ENCODE results near the gene MTMR2.

The MTMR2 gene

GRCh38 chr11:95931916-95932315 lies 8.0 kb upstream of the MTMR2 start:
- no peak for TF ChIP-seq NFRKB (IDR thresholded peaks at IDR 0.05)
- TF ChIP-seq FOXM1 (IDR thresholded peaks at IDR 0.05; ENCODE audit: borderline replicate concordance) = no peak
- TF ChIP-seq L3MBTL2 (conservative IDR thresholded peaks at IDR 0.05) = no peak
- TF ChIP-seq ELF4 (IDR thresholded peaks at IDR 0.05) = no peak
- no peak for TF ChIP-seq ARNT (IDR thresholded peaks at IDR 0.05)
- TF ChIP-seq FOXK2 (IDR thresholded peaks at IDR 0.05) = no peak
- no peak for TF ChIP-seq HDGF (IDR thresholded peaks at IDR 0.05; ENCODE audit: borderline replicate concordance)
- no peak for TF ChIP-seq BHLHE40 (IDR thresholded peaks at IDR 0.05; ENCODE audit: borderline replicate concordance)
- CTCF ChIA-PET = no interaction called here
- no peak for DNase-seq (ENCODE audit: extremely low spot score)
- POLR2A ChIA-PET = no interaction called here

GRCh38 chr11:95930948-95931347 lies 7.0 kb upstream of the MTMR2 start:
- no peak for DNase-seq (ENCODE audit: extremely low spot score)
- CTCF ChIA-PET = no interaction called here
- POLR2A ChIA-PET = no interaction called here
- no peak for TF ChIP-seq FOXA1 (IDR thresholded peaks at IDR 0.05)
- no peak for TF ChIP-seq FOXK2 (IDR thresholded peaks at IDR 0.05)
- no peak for TF ChIP-seq PKNOX1 (IDR thresholded peaks at IDR 0.05)
- TF ChIP-seq CTBP1 (IDR thresholded peaks at IDR 0.05; ENCODE audit: borderline replicate concordance) = no peak
- TF ChIP-seq BHLHE40 (IDR thresholded peaks at IDR 0.05; ENCODE audit: borderline replicate concordance) = no peak
- TF ChIP-seq ARNT (IDR thresholded peaks at IDR 0.05) = no peak
- TF ChIP-seq ZNF384 (IDR thresholded peaks at IDR 0.05) = no peak
- TF ChIP-seq ELF4 (IDR thresholded peaks at IDR 0.05) = no peak
- no peak for TF ChIP-seq L3MBTL2 (conservative IDR thresholded peaks at IDR 0.05)
- TF ChIP-seq SP1 (IDR thresholded peaks at IDR 0.05) = no peak
- TF ChIP-seq LEF1 (IDR thresholded peaks at IDR 0.05; ENCODE audit: borderline replicate concordance) = no peak
- no peak for TF ChIP-seq TARDBP (IDR thresholded peaks at IDR 0.05)

GRCh38 chr11:95926726-95927125 lies 2.8 kb upstream of the MTMR2 start:
- ChIA-PET POLR2A (no interaction called here), CTCF (no interaction called here)
- no peak for DNase-seq (ENCODE audit: extremely low spot score)
- TF ChIP-seq ZNF384 (IDR thresholded peaks at IDR 0.05) (no peak), HDGF (IDR thresholded peaks at IDR 0.05; ENCODE audit: borderline replicate concordance) (no peak), CTBP1 (IDR thresholded peaks at IDR 0.05; ENCODE audit: borderline replicate concordance) (no peak), FOXK2 (IDR thresholded peaks at IDR 0.05) (no peak), TARDBP (IDR thresholded peaks at IDR 0.05) (no peak), FOXA1 (IDR thresholded peaks at IDR 0.05) (no peak), SUZ12 (IDR thresholded peaks at IDR 0.05) (no peak), NFRKB (IDR thresholded peaks at IDR 0.05) (no peak), PKNOX1 (IDR thresholded peaks at IDR 0.05) (no peak), FOXM1 (IDR thresholded peaks at IDR 0.05; ENCODE audit: borderline replicate concordance) (no peak), L3MBTL2 (conservative IDR thresholded peaks at IDR 0.05) (no peak), SP1 (IDR thresholded peaks at IDR 0.05) (no peak), ARNT (IDR thresholded peaks at IDR 0.05) (no peak)

- POLR2A ChIA-PET = interaction anchor here (0.7 to 2.0 kb wide), 3 partner anchors 17 to 152 kb away, joined by 3 to 7 read pairs (median 3); no protein-coding TSS in a partner anchor
- TF ChIP-seq FOXM1 (IDR thresholded peaks at IDR 0.05; ENCODE audit: borderline replicate concordance) = no peak
- no peak for TF ChIP-seq HDGF (IDR thresholded peaks at IDR 0.05; ENCODE audit: borderline replicate concordance)
- TF ChIP-seq SP1 (IDR thresholded peaks at IDR 0.05) = no peak
- no peak for TF ChIP-seq FOXA1 (IDR thresholded peaks at IDR 0.05)
- TF ChIP-seq PKNOX1 (IDR thresholded peaks at IDR 0.05) = no peak
- TF ChIP-seq TARDBP (IDR thresholded peaks at IDR 0.05) = no peak
- TF ChIP-seq LEF1 (IDR thresholded peaks at IDR 0.05; ENCODE audit: borderline replicate concordance) = no peak
- no peak for TF ChIP-seq BHLHE40 (IDR thresholded peaks at IDR 0.05; ENCODE audit: borderline replicate concordance)
- TF ChIP-seq SUZ12 (IDR thresholded peaks at IDR 0.05) = no peak
- no peak for TF ChIP-seq ARNT (IDR thresholded peaks at IDR 0.05)
- TF ChIP-seq NFRKB (IDR thresholded peaks at IDR 0.05) = no peak
- no peak for TF ChIP-seq ELF4 (IDR thresholded peaks at IDR 0.05)
- TF ChIP-seq L3MBTL2 (conservative IDR thresholded peaks at IDR 0.05) = no peak
- no peak for TF ChIP-seq ZNF384 (IDR thresholded peaks at IDR 0.05)
- TF ChIP-seq CTBP1 (IDR thresholded peaks at IDR 0.05; ENCODE audit: borderline replicate concordance) = no peak
- TF ChIP-seq FOXK2 (IDR thresholded peaks at IDR 0.05) = no peak
- DNase-seq (ENCODE audit: extremely low spot score) = no peak
- CTCF ChIA-PET = no interaction called here
These were observed 1.1 kb upstream of the MTMR2 start for GRCh38 chr11:95925011-95925410.

GRCh38 chr11:95924414-95924760 lies 480 bp upstream of the MTMR2 start:
- no peak for DNase-seq (ENCODE audit: extremely low spot score)
- TF ChIP-seq LEF1 (IDR thresholded peaks at IDR 0.05; ENCODE audit: borderline replicate concordance) (no peak), NFRKB (IDR thresholded peaks at IDR 0.05) (no peak), ARNT (IDR thresholded peaks at IDR 0.05) (no peak), SUZ12 (IDR thresholded peaks at IDR 0.05) (no peak), BHLHE40 (IDR thresholded peaks at IDR 0.05; ENCODE audit: borderline replicate concordance) (no peak), FOXK2 (IDR thresholded peaks at IDR 0.05) (no peak), CTBP1 (IDR thresholded peaks at IDR 0.05; ENCODE audit: borderline replicate concordance) (no peak), TARDBP (IDR thresholded peaks at IDR 0.05) (no peak), HDGF (IDR thresholded peaks at IDR 0.05; ENCODE audit: borderline replicate concordance) (no peak), ELF4 (IDR thresholded peaks at IDR 0.05) (no peak), ZNF384 (IDR thresholded peaks at IDR 0.05) (no peak), SP1 (IDR thresholded peaks at IDR 0.05) (no peak), FOXM1 (IDR thresholded peaks at IDR 0.05; ENCODE audit: borderline replicate concordance) (no peak), FOXA1 (IDR thresholded peaks at IDR 0.05) (no peak)
- CTCF ChIA-PET = no interaction called here
- POLR2A ChIA-PET = interaction anchor here (0.7 to 2.0 kb wide), 6 partner anchors 17 to 325 kb away, joined by 3 to 7 read pairs (median 3); partner anchors contain the start of gene FAM76B

- DNase-seq (ENCODE audit: extremely low spot score) = no peak
These were observed 524 bp downstream of the MTMR2 start for GRCh38 chr11:95923439-95923727.

More at GRCh38 chr11:95923439-95923727, 524 bp downstream of the MTMR2 start:
- no peak for TF ChIP-seq ELF4 (IDR thresholded peaks at IDR 0.05)
- no peak for TF ChIP-seq PKNOX1 (IDR thresholded peaks at IDR 0.05)
- TF ChIP-seq LEF1 (IDR thresholded peaks at IDR 0.05; ENCODE audit: borderline replicate concordance) = no peak
- no peak for TF ChIP-seq FOXK2 (IDR thresholded peaks at IDR 0.05)
- TF ChIP-seq FOXM1 (IDR thresholded peaks at IDR 0.05; ENCODE audit: borderline replicate concordance) = no peak
- TF ChIP-seq ARNT (IDR thresholded peaks at IDR 0.05) = no peak
- no peak for TF ChIP-seq FOXA1 (IDR thresholded peaks at IDR 0.05)
- TF ChIP-seq SUZ12 (IDR thresholded peaks at IDR 0.05) = no peak
- TF ChIP-seq ZNF384 (IDR thresholded peaks at IDR 0.05) = no peak
- TF ChIP-seq CTBP1 (IDR thresholded peaks at IDR 0.05; ENCODE audit: borderline replicate concordance) = no peak
- no peak for TF ChIP-seq HDGF (IDR thresholded peaks at IDR 0.05; ENCODE audit: borderline replicate concordance)
- TF ChIP-seq SP1 (IDR thresholded peaks at IDR 0.05) = no peak
- TF ChIP-seq BHLHE40 (IDR thresholded peaks at IDR 0.05; ENCODE audit: borderline replicate concordance) = no peak
- no peak for TF ChIP-seq L3MBTL2 (conservative IDR thresholded peaks at IDR 0.05)
- TF ChIP-seq NFRKB (IDR thresholded peaks at IDR 0.05) = no peak
- no peak for TF ChIP-seq TARDBP (IDR thresholded peaks at IDR 0.05)
- ChIA-PET POLR2A (interaction anchor here (0.6 to 2.0 kb wide), 8 partner anchors 11 to 326 kb away, joined by 3 to 7 read pairs (median 4); partner anchors contain the start of gene FAM76B), CTCF (no interaction called here)
